HG03378 (cell line): ENCODE data around the gene CLEC12A.
"Not testable (repeated sequence)": the region's sequence is repeated elsewhere in the genome, so short reads cannot be mapped to it uniquely, and the experiment has no call there.

Experiments used
- ATAC-seq: cut with Tn5 transposase; IDR thresholded peaks from one replicate; pipeline ENCODE4 v1.9.1; 2021; ENCODE audit warnings: mild to moderate bottlenecking, moderate library complexity; ENCODE audit not compliant: unreplicated experiment

CLEC12A gene

GRCh38 chr12:9961901-9962300 is 9.3 kb upstream of the CLEC12A start:
- ATAC-seq = no peak

- no peak for ATAC-seq
These were observed 1.5 kb upstream of the CLEC12A start for GRCh38 chr12:9969673-9970072.

GRCh38 chr12:9973949-9974348 is 2.7 kb downstream of the CLEC12A start:
- ATAC-seq = no peak

GRCh38 chr12:9974731-9975130 is 3.5 kb downstream of the CLEC12A start:
- ATAC-seq = not testable (repeated sequence)

- ATAC-seq = no peak
These were observed 4.4 kb downstream of the CLEC12A start for GRCh38 chr12:9975614-9976013.

GRCh38 chr12:9976626-9977025 is 5.4 kb downstream of the CLEC12A start:
- not testable (repeated sequence) for ATAC-seq

GRCh38 chr12:9977916-9978315 is 6.7 kb downstream of the CLEC12A start:
- no peak for ATAC-seq

GRCh38 chr12:9980126-9980525 is 8.9 kb downstream of the CLEC12A start:
- no peak for ATAC-seq

GRCh38 chr12:9991876-9992275 is 20.7 kb downstream of the CLEC12A start:
- no peak for ATAC-seq

GRCh38 chr12:9992296-9992695 is 21.1 kb downstream of the CLEC12A start:
- ATAC-seq = no peak

- no peak for ATAC-seq
These were observed 27.8 kb downstream of the CLEC12A start, which contains the start of gene CLEC1B for GRCh38 chr12:9999016-9999415. Gene CLEC1B, minus strand, starts transcription at chr12:9999121. Its CDS starts 21 bp downstream, at chr12:9999100.

GRCh38 chr12:10001171-10001776 is 30.1 kb downstream of the CLEC12A start:
- no peak for ATAC-seq

- ATAC-seq = no peak
These were observed 41.6 kb downstream of the CLEC12A start for GRCh38 chr12:10012630-10013330.

- no peak for ATAC-seq
These were observed 44.2 kb downstream of the CLEC12A start for GRCh38 chr12:10015450-10015849.

- ATAC-seq = no peak
These were observed 45.7 kb downstream of the CLEC12A start for GRCh38 chr12:10016881-10017280.

GRCh38 chr12:10018386-10018785 is 47.2 kb downstream of the CLEC12A start:
- ATAC-seq = no peak

- ATAC-seq = no peak
These were observed 50.1 kb downstream of the CLEC12A start for GRCh38 chr12:10021342-10021741.

- ATAC-seq = no peak
These were observed 54.0 kb downstream of the CLEC12A start for GRCh38 chr12:10025236-10025635.

- not testable (repeated sequence) for ATAC-seq
These were observed 55.5 kb downstream of the CLEC12A start for GRCh38 chr12:10026666-10027065.

- ATAC-seq = no peak
These were observed 56.1 kb downstream of the CLEC12A start for GRCh38 chr12:10027311-10027710.

- no peak for ATAC-seq
These were observed 56.5 kb downstream of the CLEC12A start for GRCh38 chr12:10027721-10028120.

- ATAC-seq = no peak
These were observed 59.2 kb downstream of the CLEC12A start, which contains the start of gene CLEC9A for GRCh38 chr12:10030446-10030845. Gene CLEC9A, plus strand, starts transcription at chr12:10030682. Its CDS starts 22,006 bp downstream, at chr12:10052688.
